Measurements from ENCODE around the gene ITGA2B. TPM values are rescaled to one million over a fixed set of nuclear protein-coding genes. Genes with fewer than 3 reads are reported as not detected.

ITGA2B gene
- total and polyA plus RNA-seq, 2 of the 13 experiments (the other 11 are each of a cell fraction or from before 2014, with no cell fraction given): 0.38 to 1.1 TPM

DNA sequence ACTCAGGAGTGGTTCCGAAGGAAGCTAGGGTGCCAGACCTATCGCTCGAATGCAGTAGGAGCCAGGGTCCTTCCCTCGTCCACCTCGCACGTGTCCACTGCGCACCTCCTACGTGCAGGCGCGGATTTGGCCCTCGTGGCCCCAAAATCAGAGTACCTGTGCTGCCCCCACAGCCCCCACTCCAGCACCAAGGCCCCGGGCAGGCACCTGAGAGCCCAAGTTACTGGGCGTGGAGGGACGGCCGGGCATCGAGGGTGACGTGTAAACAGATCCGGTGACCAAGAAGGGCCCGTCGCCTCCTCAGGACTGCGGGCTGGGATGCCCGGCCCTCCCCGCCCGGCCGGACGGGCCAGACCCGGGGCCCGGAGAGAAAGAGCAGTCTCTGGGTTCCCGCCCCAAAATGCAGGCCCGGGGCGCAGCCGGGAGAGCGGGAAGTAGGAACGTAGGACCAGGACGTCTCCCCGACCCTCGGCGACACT is 65.3 kb downstream of the ITGA2B start (continued):
- TF ChIP-seq GMEB1 (CRISPR knock-in tag; IDR thresholded peaks at IDR 0.05; ENCODE audit: borderline replicate concordance) (peak; percentile 7; the same call in 1 of the 2 replicates), PHF8 (CRISPR knock-in tag; IDR thresholded peaks at IDR 0.05) (peak; percentile 24; the same call in 1 of the 2 replicates), ZNF354B (CRISPR knock-in tag; IDR thresholded peaks at IDR 0.05) (no peak), EED (CRISPR knock-in tag; IDR thresholded peaks at IDR 0.05) (peak; percentile 92; the same call in 1 of the 2 replicates), ZNF746 (CRISPR knock-in tag; IDR thresholded peaks at IDR 0.05) (peak; percentile 54; the same call in 1 of the 2 replicates), ZMAT3 (CRISPR knock-in tag; conservative IDR thresholded peaks at IDR 0.05) (no peak)

- peak overlapping the region; percentile 61 for H3K27ac ChIP-seq (ENCODE audit: extremely low read length, insufficient read depth, low read length)
- 37% methylated on average over 27 of the region's 27 CpGs for WGBS (ENCODE audit: low lambda C conversion rate)
- TF ChIP-seq KDM2A (CRISPR knock-in tag; IDR thresholded peaks at IDR 0.05; ENCODE audit: borderline replicate concordance, low read depth) (peak; percentile 45; the same call in 1 of the 2 replicates), ATF4 (CRISPR knock-in tag; IDR thresholded peaks at IDR 0.05) (peak in 1 of 2 experiments; percentile 47; a peak in 1 of 4 replicates), ZSCAN25 (CRISPR knock-in tag; IDR thresholded peaks at IDR 0.05) (0 out of 2 replicates have a peak, but pooled peaks have one; percentile 40)
- TF ChIP-seq, protein P1, sequence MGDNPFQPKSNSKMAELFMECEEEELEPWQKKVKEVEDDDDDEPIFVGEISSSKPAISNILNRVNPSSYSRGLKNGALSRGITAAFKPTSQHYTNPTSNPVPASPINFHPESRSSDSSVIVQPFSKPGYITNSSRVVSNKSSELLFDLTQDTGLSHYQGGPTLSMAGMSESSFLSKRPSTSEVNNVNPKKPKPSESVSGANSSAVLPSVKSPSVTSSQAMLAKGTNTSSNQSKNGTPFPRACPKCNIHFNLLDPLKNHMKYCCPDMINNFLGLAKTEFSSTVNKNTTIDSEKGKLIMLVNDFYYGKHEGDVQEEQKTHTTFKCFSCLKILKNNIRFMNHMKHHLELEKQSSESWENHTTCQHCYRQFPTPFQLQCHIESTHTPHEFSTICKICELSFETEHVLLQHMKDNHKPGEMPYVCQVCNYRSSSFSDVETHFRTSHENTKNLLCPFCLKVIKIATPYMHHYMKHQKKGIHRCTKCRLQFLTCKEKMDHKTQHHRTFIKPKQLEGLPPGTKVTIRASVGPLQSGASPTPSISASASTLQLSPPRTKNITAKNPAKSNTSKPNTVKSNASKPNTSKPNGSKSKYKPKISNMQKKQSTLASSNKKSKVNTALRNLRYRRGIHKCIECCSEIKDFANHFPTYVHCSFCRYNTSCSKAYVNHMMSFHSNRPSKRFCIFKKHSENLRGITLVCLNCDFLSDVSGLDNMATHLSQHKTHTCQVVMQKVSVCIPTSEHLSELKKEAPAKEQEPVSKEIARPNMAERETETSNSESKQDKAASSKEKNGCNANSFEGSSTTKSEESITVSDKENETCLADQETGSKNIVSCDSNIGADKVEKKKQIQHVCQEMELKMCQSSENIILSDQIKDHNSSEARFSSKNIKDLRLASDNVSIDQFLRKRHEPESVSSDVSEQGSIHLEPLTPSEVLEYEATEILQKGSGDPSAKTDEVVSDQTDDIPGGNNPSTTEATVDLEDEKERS (CRISPR knock-in tag; IDR thresholded peaks at IDR 0.05): peak; percentile 61
Observed at GRCh38 chr17:44323359-44324091, 65.9 kb downstream of the ITGA2B start.

More at GRCh38 chr17:44323359-44324091, 65.9 kb downstream of the ITGA2B start:
- peak overlapping the region; percentile 90 for H3K9ac ChIP-seq (ENCODE audit: insufficient read depth, low read depth, low read length)
- no peaks in the 10 kb centered on the region; a peak in 3 of 5 replicates for H3K27me3 ChIP-seq (ENCODE audit: control insufficient read depth in 1 of 2, insufficient read depth in 2 of 2, low read length in 2 of 2)
- BruUV-seq (replicated peaks): TSS peak; percentile 66
- ATAC-seq: no peak
- in situ Hi-C loops (cut with HindIII; ENCODE audit: extremely low pct_ligation_motif_present, low pct_unique_long_range_greater_than_20kb): no loop called here
- no peak for DNase-seq (ENCODE audit: low spot score)
- ChIA-PET POLR2A (interaction anchor here (1.4 to 1.9 kb wide), 3 partner anchors 11 to 124 kb away, joined by 5 to 6 read pairs (median 6); partner anchors contain the start of genes ATXN7L3 and UBTF), CTCF (ENCODE audit: low intra/inter-chr PET ratio, low total read pairs) (no interaction called here)
- H3K4me1 ChIP-seq (ENCODE audit: insufficient read depth, low read length): peaks cover 51% of the 10 kb centered on the region
- intact Hi-C loops (cut with micrococcal nuclease; ENCODE audit: unreplicated experiment): loop anchor here (2.0 to 10.0 kb wide), 2 partner anchors 49 to 105 kb away; partner anchors contain the start of gene UBTF
- H3K9me3 ChIP-seq (ENCODE audit: low read length): no peaks in the 10 kb centered on the region
- H2AFZ ChIP-seq (ENCODE audit: low read length): no peak overlapping the region
- H3K4me2 ChIP-seq (ENCODE audit: low read depth, low read length): peak overlapping the region; percentile 97
- no peaks in the 10 kb centered on the region for H4K20me1 ChIP-seq (ENCODE audit: insufficient read depth, low read length)
- peaks cover 19 to 33% of the 10 kb centered on the region in 2 experiments; a peak in 4 of 5 replicates for H3K36me3 ChIP-seq (replicated peaks in 1 of 2; ENCODE audit: control insufficient read depth in 1 of 2, insufficient read depth in 2 of 2, low read length in 2 of 2)
- peak overlapping the region; percentile 78 to 97 (median 91) for H3K4me3 ChIP-seq (replicated peaks in 1 of 3; ENCODE audit: insufficient read depth in 1 of 3, low read depth in 2 of 3, low read length in 3 of 3)
- no peak for FAIRE-seq
- peaks cover 14% of the 10 kb centered on the region for H3K79me2 ChIP-seq (ENCODE audit: insufficient read depth, low read length)
